Measurements from ENCODE around the gene KISS1R.

GRCh38 chr19:953445-954271 is 36.5 kb downstream of the KISS1R start:
- no peak for TF ChIP-seq CTCF (IDR thresholded peaks at IDR 0.05; ENCODE audit: low read length)
- TF ChIP-seq EZH2 (IDR thresholded peaks at IDR 0.05; ENCODE audit: borderline replicate concordance, low read length), result no peak
